SK-N-SH (cell line): ENCODE results near the gene TTC32. TPM values are rescaled to one million over a fixed set of nuclear protein-coding genes. Genes with fewer than 3 reads are reported as not detected.

ENCODE experiments used
- CTCF ChIA-PET: fragments of 300-600, 350-600 bp; formaldehyde crosslinking; extraction: SDS; loops from one replicate; lab custom pipeline; 2021; lab: Yijun Ruan, JAX
- POLR2A ChIA-PET: fragments of 350-600 bp; sonication (Branson Sonifier 250); formaldehyde crosslinking; extraction: SDS; loops from one replicate; lab custom pipeline; 2020; ENCODE audit warnings: antibody characterized with exemption, inconsistent platforms; lab: Yijun Ruan, JAX
- DNase-seq: peaks from one replicate; pipeline ENCODE4 v3.0.0; 2012
- H2AFZ ChIP-seq: fragments of 200-600 bp; sonication (generic); 2 replicates; pipeline ENCODE4 v1.8.1; 2016; ENCODE audit warnings: antibody characterized with exemption, mild to moderate bottlenecking, low read depth
- H3F3A ChIP-seq: fragments of 200-600 bp; sonication (generic); replicated peaks from 2 replicates; pipeline ENCODE3; 2016; ENCODE audit warnings: antibody characterized with exemption, mild to moderate bottlenecking; ENCODE audit not compliant: insufficient read depth
- H3K27ac ChIP-seq, 2 experiments: fragments of 200-500 bp in 1 of 2; fragments of 200-600 bp in 1 of 2; sonication (Bioruptor generic) in 1 of 2; sonication (generic), shearing (Covaris generic) in 1 of 2; 2 replicates each; pipeline versions ENCODE4 v1.5.1 to v1.6.1; 2014 to 2016; ENCODE audit warnings: low read depth in 2 of 2, inconsistent platforms in 1 of 2, low read length in 1 of 2, mild to moderate bottlenecking in 1 of 2, mixed read lengths in 1 of 2
- H3K27me3 ChIP-seq: fragments of 200-600 bp; sonication (generic), shearing (Covaris generic); 2 replicates; pipeline ENCODE4 v1.6.1; 2016; ENCODE audit warnings: mixed run types; ENCODE audit not compliant: insufficient read depth
- H3K36me3 ChIP-seq, 2 experiments: fragments of 200-500 bp in 1 of 2; fragments of 200-600 bp in 1 of 2; sonication (Bioruptor generic) in 1 of 2; sonication (generic) in 1 of 2; replicated peaks in 1 of 2; 2 replicates each; pipeline versions ENCODE3 to v1.5.1; 2014 to 2016; ENCODE audit warnings: low read length in 1 of 2, mild to moderate bottlenecking in 1 of 2; ENCODE audit not compliant: insufficient read depth in 2 of 2, control insufficient read depth in 1 of 2
- H3K4me1 ChIP-seq, 2 experiments: fragments of 200-500 bp in 1 of 2; fragments of 200-600 bp in 1 of 2; sonication (Bioruptor generic) in 1 of 2; sonication (generic), shearing (Covaris generic) in 1 of 2; 2 replicates each; pipeline versions ENCODE4 v1.5.1 to v1.6.1; 2014 to 2016; ENCODE audit warnings: low read depth in 1 of 2, low read length in 1 of 2, mixed run types in 1 of 2; ENCODE audit not compliant: insufficient read depth in 2 of 2, control insufficient read depth in 1 of 2
- H3K4me2 ChIP-seq: fragments of 200-600 bp; sonication (generic), shearing (Covaris generic); 2 replicates; pipeline ENCODE4 v1.6.1; 2017; ENCODE audit warnings: mixed run types
- H3K4me3 ChIP-seq, 2 experiments: fragments of 200-500 bp in 1 of 2; fragments of 200-600 bp in 1 of 2; sonication (Bioruptor generic) in 1 of 2; sonication (generic), shearing (Covaris generic) in 1 of 2; 2 replicates each; pipeline versions ENCODE4 v1.5.1 to v1.8.1; 2014 to 2016; ENCODE audit warnings: low read depth in 2 of 2, inconsistent platforms in 1 of 2, low read length in 1 of 2, mild to moderate bottlenecking in 1 of 2, mixed read lengths in 1 of 2, moderate library complexity in 1 of 2
- H3K79me2 ChIP-seq: fragments of 200-600 bp; sonication (generic); 2 replicates; pipeline ENCODE4 v1.8.1; 2017; ENCODE audit warnings: mild to moderate bottlenecking; ENCODE audit not compliant: insufficient read depth
- H3K9ac ChIP-seq: fragments of 200-600 bp; sonication (generic); 2 replicates; pipeline ENCODE4 v1.6.1; 2017; ENCODE audit warnings: mixed run types
- H3K9me2 ChIP-seq: fragments of 200-600 bp; sonication (generic); 2 replicates; pipeline ENCODE4 v1.6.1; 2017; ENCODE audit warnings: mixed run types
- H3K9me3 ChIP-seq: fragments of 200-600 bp; sonication (generic); 2 replicates; pipeline ENCODE4 v1.6.1; 2017; ENCODE audit warnings: mixed run types, mild to moderate bottlenecking, moderate library complexity
- H4K20me1 ChIP-seq: fragments of 200-600 bp; sonication (generic); 2 replicates; pipeline ENCODE4 v1.6.1; 2017; ENCODE audit warnings: mild to moderate bottlenecking, mixed run types; ENCODE audit not compliant: insufficient read depth
- CTCF ChIP-seq: fragments of 200-600 bp; sonication (generic); IDR thresholded peaks from 2 replicates; pipeline ENCODE4 v1.6.1; 2017; ENCODE audit warnings: antibody characterized with exemption, mild to moderate bottlenecking, moderate library complexity
- ELF1 ChIP-seq: IDR thresholded peaks from 2 replicates; pipeline ENCODE4 v1.4.0; 2012
- FOSL2 ChIP-seq: IDR thresholded peaks from 2 replicates; pipeline ENCODE4 v1.4.0; 2012; ENCODE audit warnings: low read depth, mild to moderate bottlenecking, moderate library complexity, borderline replicate concordance
- FOXJ3 ChIP-seq: sonication (generic); formaldehyde crosslinking; IDR thresholded peaks from 2 replicates; pipeline ENCODE4 v1.5.1; 2020; ENCODE audit warnings: mild to moderate bottlenecking, missing genetic modification reagents
- FOXM1 ChIP-seq: IDR thresholded peaks from 2 replicates; pipeline ENCODE4 v1.4.0; 2012; ENCODE audit warnings: low read depth, mild to moderate bottlenecking
- GABPA ChIP-seq: IDR thresholded peaks from 2 replicates; pipeline ENCODE4 v1.4.0; 2012; ENCODE audit warnings: low read depth, mild to moderate bottlenecking
- MAX ChIP-seq: IDR thresholded peaks from 2 replicates; pipeline ENCODE4 v1.4.0; 2012; ENCODE audit warnings: low read depth
- RXRA ChIP-seq: IDR thresholded peaks from 2 replicates; pipeline ENCODE4 v1.4.0; 2012; ENCODE audit warnings: low read depth, mild to moderate bottlenecking, borderline replicate concordance
- SIN3A ChIP-seq: IDR thresholded peaks from 2 replicates; pipeline ENCODE4 v1.6.1; 2012; ENCODE audit warnings: low read depth, mild to moderate bottlenecking, low read length, moderate library complexity, borderline replicate concordance
- SMC3 ChIP-seq: IDR thresholded peaks from 2 replicates; pipeline ENCODE4 v1.6.1; 2012; ENCODE audit warnings: low read depth, low read length, improper control_type of control experiment
- TCF12 ChIP-seq: IDR thresholded peaks from 2 replicates; pipeline ENCODE4 v1.4.0; 2012
- TEAD4 ChIP-seq: IDR thresholded peaks from 2 replicates; pipeline ENCODE4 v1.4.0; 2012; ENCODE audit warnings: mild to moderate bottlenecking, borderline replicate concordance; ENCODE audit not compliant: insufficient read depth
- USF2 ChIP-seq: fragments of 150-350 bp; IDR thresholded peaks from 2 replicates; pipeline ENCODE4 v1.6.1; 2017; ENCODE audit warnings: antibody characterized with exemption, low read length, low read depth, borderline replicate concordance
- ZBTB33 ChIP-seq: IDR thresholded peaks from 2 replicates; pipeline ENCODE4 v1.4.0; 2012; ENCODE audit warnings: low read depth, borderline replicate concordance
- WGBS: methylation state at CpG from one replicate; pipeline ENCODE4 v1.1.6; 2017; ENCODE audit warnings: low lambda C conversion rate; 5-methylcytosine and 5-hydroxymethylcytosine counted together
- polyA plus RNA-seq, 3 experiments: library from polyadenylated mRNA; depleted of rRNA; stranded (reverse); fragments of >200 nt; gene quantifications; 2 replicates each; pipeline ENCODE4 v1.2.3, GENCODE V29; 2012

The TTC32 gene
- polyA plus RNA-seq, 1 of the 3 experiments (the other 2 are of a cell fraction), result 9.1 TPM

- Histone ChIP-seq H3K27me3 (no peaks in the 10 kb centered on the region), H3K9me3 (no peaks in the 10 kb centered on the region), H3K4me2 (peak overlapping the region; percentile 25), H3K36me3 (peaks cover 26 to 28% of the 10 kb centered on the region in 2 experiments), H3K27ac (peak overlapping the region in 1 of 2 experiments; percentile 5; a peak in 1 of 4 replicates), H3F3A (peaks cover 3% of the 10 kb centered on the region), H3K4me1 (peaks cover 24 to 27% of the 10 kb centered on the region in 2 experiments; a peak in 3 of 4 replicates), H3K9me2 (no peaks in the 10 kb centered on the region), H3K9ac (0 out of 2 replicates have a peak overlapping the region, but pooled peaks have one; percentile 7), H3K79me2 (peaks cover 72% of the 10 kb centered on the region), H2AFZ (no peak overlapping the region), H4K20me1 (peaks cover 13% of the 10 kb centered on the region; the same call in 1 of the 2 replicates), H3K4me3 (no peak overlapping the region)
- CTCF ChIA-PET, result no interaction called here
- DNase-seq, result no peak
- TF ChIP-seq FOSL2 (0 out of 2 replicates have a peak, but pooled peaks have one; percentile 5), CTCF (no peak), USF2 (no peak)
- 82% methylated on average over 3 of the region's 3 CpGs for WGBS
- POLR2A ChIA-PET, result no interaction called here
These were observed 6.2 kb downstream of the TTC32 start for GRCh38 chr2:19895535-19895934.

GRCh38 chr2:19894134-19894792, 7.5 kb downstream of the TTC32 start:
- Histone ChIP-seq H3K36me3 (peaks cover 26 to 28% of the 10 kb centered on the region in 2 experiments), H4K20me1 (peaks cover 13% of the 10 kb centered on the region; the same call in 1 of the 2 replicates), H3K9ac (no peak overlapping the region), H3K4me3 (no peak overlapping the region), H3K9me3 (no peaks in the 10 kb centered on the region), H2AFZ (no peak overlapping the region), H3K9me2 (no peaks in the 10 kb centered on the region), H3K4me2 (no peak overlapping the region), H3F3A (peaks cover 3% of the 10 kb centered on the region), H3K4me1 (peaks cover 17 to 24% of the 10 kb centered on the region in 2 experiments; a peak in 3 of 4 replicates), H3K79me2 (peaks cover 62% of the 10 kb centered on the region), H3K27me3 (no peaks in the 10 kb centered on the region), H3K27ac (no peak overlapping the region)
- 93% methylated on average over 4 of the region's 4 CpGs for WGBS
- DNase-seq, result no peak
- ChIA-PET CTCF (interaction anchor here (1.3 kb wide), 1 partner anchor 27 kb away, joined by 3 read pairs; no protein-coding TSS in a partner anchor), POLR2A (no interaction called here)
- TF ChIP-seq ZBTB33 (no peak), ELF1 (no peak), GABPA (no peak), SIN3A (no peak), RXRA (no peak), FOXJ3 (CRISPR knock-in tag) (no peak), CTCF (no peak), FOSL2 (no peak), FOXM1 (no peak), TCF12 (no peak), MAX (no peak), TEAD4 (no peak), SMC3 (no peak)
